HG02970 (cell line): ENCODE data around the gene CDC16.
"Not testable (repeated sequence)": the region's sequence is repeated elsewhere in the genome, so short reads cannot be mapped to it uniquely, and the experiment has no call there.

Source experiments
- ATAC-seq: cut with Tn5 transposase; IDR thresholded peaks from one replicate; pipeline ENCODE4 v1.9.1; 2021; ENCODE audit warnings: mild to moderate bottlenecking, moderate library complexity, moderate number of reproducible peaks; ENCODE audit not compliant: unreplicated experiment, low FRiP score

The CDC16 gene

GRCh38 chr13:114260814-114261213 is 26.1 kb downstream of the CDC16 start:
- ATAC-seq: no peak

GRCh38 chr13:114261328-114261965 is 26.8 kb downstream of the CDC16 start:
- no peak for ATAC-seq

GRCh38 chr13:114263578-114263977 is 28.9 kb downstream of the CDC16 start:
- ATAC-seq: no peak

DNA sequence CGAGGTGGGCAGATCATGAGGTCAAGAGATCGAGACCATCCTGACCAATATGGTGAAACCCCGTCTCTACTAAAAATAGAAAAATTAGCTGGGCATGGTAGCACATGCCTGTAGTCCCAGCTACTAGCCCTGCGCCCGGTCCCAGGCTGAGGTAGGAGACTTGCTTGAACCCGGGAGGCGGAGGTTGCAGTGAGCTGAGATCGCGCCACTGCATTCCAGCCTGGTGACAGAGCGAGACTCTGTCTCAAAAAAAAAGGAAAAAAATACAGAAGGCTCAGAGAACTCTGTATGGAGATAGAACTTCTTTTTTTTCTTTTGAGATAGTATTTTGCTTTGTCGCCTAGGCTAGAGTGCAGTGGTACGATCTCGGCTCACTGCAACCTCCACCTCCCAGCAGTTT is 29.6 kb downstream of the CDC16 start:
- not testable (repeated sequence) for ATAC-seq

DNA sequence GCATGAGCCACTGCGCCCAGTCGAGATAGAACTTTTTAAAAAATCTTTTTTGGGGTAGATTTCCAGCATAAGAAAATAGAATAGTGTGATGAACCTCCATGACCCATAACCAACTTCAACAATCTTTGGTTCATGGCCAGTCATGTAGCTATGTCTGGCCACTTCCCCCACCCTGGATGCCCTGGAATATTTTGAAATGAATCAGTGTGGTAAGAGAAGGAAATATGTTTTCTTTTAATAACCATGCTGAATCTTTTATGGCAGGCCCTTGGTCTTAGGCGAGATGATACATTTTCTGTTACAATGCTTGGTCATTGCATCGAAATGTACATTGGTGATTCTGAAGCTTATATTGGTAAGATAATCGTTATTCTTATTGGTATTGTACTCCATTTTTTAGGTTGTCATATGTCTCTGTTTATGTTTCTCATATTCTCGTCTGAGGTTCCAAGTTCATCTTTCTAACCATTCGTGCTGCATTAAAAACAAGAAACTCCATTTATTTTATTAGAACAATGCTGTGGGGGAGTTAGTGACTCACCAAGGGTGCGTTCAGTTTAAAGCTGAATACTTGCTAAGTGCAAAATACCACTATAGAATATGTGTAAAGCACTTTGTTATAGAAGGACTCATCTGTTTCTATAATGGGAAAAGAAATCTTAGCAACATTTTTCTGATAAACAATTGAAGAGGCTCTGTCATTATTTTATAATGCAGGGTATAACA is 30.4 kb downstream of the CDC16 start:
- no peak for ATAC-seq

DNA sequence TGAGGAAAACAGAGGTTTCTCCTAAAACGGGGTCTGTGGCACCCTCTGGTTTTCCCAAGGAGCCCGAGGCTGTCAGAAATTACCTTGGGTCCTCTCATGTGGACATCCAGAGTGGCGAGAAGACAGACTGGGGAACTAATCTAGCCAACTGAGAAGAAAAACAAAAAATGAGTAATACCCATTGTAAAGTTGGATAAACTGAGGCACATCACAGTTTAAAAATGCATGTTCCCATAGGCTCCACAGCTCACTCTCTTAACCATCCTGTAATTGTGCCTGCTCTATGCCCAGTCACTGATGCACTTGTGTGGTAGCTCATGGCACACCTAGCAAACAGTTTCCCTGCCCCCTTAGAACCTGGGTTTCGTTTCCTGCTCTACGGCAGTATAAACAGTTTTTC is 31.5 kb downstream of the CDC16 start:
- ATAC-seq: no peak

DNA sequence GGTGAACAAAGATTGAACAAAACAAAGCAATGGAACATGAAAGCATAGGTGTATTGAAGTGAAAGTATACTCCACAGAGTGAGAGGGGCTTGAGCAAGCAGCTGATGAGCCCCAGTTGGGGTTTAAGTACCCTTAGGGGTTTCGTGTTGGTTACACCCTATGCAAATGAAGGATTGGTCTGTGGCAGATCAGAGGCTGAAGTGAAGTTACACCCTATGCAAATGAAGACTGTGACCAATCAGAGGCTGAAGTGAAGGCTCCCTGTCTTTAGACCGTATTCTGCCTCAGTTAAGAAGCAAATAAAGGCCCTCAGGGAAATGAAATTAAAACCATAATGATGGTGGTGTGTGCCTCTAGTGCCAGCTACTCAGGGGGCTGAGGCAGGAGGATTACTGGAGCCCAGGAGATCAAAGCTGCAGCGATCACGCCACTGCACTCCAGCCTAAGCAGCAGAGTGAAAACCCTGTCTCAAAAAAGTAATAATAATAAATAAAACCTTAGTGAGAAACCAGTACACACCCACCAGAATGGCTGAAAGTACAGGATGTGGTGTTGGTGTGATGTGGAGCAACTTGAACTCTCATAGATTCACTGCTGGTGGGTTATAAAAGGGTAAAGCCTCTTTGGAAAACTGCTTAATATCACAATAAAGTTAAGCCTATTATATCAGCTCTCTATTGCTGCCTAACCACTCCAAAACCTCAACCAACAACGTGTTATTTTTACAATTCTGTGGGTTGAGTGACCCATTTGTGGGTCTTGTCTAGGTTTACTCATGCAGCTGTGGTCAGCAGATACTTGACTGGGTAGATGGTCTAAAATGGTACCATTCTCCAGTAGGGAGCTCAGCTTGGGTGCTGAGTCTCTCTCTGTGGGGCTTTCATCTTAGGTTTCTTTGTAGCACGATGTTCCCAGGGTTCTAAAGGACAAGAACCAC is 33.9 kb downstream of the CDC16 start:
- ATAC-seq: no peak

GRCh38 chr13:114269281-114269770 is 34.6 kb downstream of the CDC16 start:
- no peak for ATAC-seq

DNA sequence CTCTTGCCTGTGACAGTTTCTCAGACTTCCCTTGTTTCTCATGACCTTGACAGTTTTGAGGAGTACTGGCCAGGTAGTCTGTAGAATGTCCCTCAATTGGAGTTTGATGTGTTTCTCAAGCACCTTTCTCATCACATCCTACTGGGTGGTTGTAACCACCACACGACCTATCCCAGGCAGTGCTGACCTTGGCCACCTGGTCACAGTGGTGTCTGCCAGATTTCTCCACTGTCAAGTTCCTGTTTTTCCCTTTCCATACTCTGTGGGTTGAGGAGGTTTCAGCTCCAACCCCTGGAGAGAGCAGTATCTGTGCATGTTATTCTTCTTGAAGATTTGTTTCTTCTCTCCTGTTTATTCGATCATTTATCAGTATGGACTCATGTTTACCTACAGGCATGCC is 38.3 kb downstream of the CDC16 start:
- no peak for ATAC-seq

- no peak for ATAC-seq
Measured at GRCh38 chr13:114275304-114275703, 40.6 kb downstream of the CDC16 start.

- ATAC-seq: no peak
Measured at GRCh38 chr13:114279146-114279545, 44.4 kb downstream of the CDC16 start.

DNA sequence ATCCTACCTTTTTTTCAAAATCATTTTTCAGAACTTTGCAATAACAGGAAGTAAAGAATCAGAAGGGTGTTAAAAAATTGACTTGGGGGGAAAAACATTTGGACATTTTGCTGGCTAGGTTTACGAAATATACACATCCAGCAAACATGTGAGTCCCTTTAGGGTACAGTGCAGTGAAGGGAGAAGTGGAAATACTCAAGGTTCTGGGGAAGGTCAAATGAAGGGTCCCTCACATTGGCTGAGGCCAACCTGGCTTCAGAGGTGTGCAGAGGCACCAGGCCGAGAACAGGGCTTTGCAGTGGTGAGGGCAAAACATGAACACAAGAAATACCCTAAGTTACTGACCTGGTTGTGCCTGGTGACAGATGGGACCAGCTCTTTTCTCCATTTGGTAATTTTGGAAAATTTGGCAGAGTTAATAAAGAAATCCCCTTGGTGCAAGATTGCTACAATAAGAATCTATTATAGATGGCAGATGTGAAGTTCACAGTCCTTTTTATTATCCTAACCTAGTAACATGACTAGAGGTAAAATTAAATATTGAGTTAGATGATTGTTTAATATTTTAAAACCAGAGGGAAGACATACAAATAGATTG is 45.2 kb downstream of the CDC16 start:
- no peak for ATAC-seq

- peak; percentile 77 for ATAC-seq
Measured at GRCh38 chr13:114281351-114282040, 46.8 kb downstream of the CDC16 start, which contains the start of gene UPF3A. UPF3A (plus strand) TSS chr13:114281601; CDS start chr13:114281640, 39 bp downstream.

DNA sequence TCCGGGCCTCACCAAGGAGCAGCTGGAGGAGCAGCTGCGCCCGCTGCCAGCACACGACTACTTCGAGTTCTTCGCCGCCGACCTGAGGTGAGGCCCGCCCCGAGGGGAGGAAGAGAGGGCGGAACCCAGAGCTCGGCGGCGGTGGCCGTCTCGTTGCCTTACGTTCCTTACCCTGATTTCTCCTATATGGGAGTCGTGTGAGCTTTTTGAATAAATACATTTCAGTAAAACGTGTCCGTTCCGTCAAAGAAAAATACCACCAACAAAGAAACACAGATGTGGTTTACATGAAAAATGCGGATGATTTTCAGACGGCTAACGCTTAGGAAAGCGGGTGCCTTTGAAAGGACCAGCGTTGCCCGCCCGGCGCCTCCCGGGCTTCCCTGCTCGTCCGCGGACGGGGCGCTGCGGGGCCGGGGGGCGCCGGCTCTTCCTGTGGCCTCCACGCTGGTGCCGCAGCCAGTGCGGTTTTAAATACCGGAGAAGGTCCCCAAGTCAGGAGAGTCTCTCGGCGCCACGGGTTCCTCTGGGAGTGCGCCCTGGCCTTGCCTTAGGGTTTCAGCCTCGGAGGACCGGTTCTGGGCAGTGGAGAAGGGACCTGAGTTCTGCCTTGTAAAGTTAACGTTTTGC is 47.5 kb downstream of the CDC16 start:
- ATAC-seq: peak; percentile 51

DNA sequence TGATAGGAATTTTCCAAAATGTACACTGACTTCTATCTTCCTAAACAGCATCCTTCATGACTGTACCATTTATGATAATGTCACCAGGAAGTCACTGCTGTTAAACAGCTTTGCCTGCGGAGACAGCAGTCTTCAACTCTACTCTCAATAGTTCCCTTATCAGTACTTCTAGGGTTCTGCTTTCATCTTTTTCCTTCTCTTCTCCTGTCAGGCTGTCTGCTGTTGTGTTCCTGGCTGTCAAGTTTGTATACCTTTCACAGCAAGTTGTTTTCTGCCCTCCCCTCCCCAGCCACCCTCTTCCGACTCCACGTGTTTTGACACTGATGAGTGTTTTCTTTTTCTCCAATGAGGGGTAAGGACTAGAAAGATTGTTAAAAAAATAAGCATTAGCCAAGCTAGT is 48.9 kb downstream of the CDC16 start:
- ATAC-seq: no peak

DNA sequence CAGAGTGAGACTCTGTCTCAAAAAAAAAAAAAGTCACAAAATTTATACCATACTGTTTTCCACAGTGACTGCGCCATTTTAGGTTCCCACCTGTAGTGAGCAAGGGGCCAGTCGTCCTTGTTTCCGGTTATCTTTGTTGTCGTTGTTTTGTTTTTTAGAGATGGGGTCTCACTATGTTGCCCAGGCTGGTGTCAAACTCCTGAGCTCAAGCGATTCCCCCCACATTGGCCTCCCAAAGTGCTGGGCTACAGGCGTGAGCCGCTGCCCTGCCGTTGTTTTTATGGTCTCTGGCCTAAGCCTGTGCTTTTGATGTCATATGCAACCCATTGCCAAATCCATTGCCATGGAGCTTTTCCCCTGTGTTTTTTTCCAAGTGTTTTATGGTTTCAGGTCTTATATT is 50.0 kb downstream of the CDC16 start:
- no peak for ATAC-seq

- ATAC-seq: no peak
Measured at GRCh38 chr13:114285166-114285808, 50.6 kb downstream of the CDC16 start.

DNA sequence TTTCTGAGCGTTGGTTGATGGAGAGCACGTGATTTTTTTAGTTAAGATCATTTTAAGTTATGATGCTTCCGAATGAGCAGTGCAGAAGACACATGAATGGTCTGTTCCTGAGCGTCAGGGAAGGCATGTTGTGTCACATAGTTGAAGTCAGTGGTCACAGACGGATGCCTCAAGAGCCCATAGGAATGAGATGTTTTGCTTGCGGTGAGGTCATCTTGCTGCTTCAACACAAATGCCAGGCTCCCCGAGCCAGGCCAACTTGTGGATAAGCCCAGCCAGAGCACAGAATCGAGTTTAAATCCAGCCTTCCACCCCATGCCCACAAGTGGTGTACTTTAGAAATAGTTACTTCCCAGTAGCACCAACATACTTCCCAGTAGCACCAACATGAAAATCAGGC is 52.1 kb downstream of the CDC16 start:
- ATAC-seq: no peak

DNA sequence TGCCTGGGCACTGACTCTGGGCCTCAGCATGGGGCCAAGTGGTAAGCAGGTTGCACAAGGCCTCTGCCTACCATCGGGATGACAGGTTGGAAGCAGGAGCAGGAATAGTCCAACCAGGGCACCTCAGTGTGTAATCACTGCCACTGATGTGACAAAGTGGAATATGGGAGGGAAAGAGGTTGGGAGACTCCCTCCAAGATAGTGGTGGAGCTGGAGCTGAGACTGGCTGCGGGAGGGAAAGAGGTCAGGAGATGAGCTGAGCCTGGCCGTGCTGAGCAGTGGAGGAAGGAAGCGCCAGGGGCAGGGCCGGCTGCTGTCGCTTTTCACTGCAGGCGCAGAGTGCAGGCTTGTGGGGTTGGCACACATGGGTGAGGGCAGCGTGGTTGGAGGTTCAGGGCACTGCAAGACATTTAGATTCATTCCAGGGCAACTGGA is 53.5 kb downstream of the CDC16 start:
- ATAC-seq: no peak
